Neural progenitor cell (in vitro differentiated cells): Measurements from ENCODE around the gene ARMC9. TPM values are rescaled to one million over a fixed set of nuclear protein-coding genes. Genes with fewer than 3 reads are reported as not detected.

Experiments
- DNase-seq: peaks from one replicate; pipeline ENCODE4 v3.0.0-alpha.2; 2016; ENCODE audit warnings: low spot score
- H2AFZ ChIP-seq: fragments of 200-600 bp; sonication (generic); replicated peaks from 2 replicates; pipeline ENCODE4 v1.6.1; 2016; ENCODE audit warnings: antibody characterized with exemption
- H3F3A ChIP-seq: fragments of 200-600 bp; sonication (generic); 2 replicates; pipeline ENCODE4 v1.6.1; 2016; ENCODE audit warnings: antibody characterized with exemption, low read depth
- H3K27ac ChIP-seq: fragments of 200-600 bp; sonication (generic); 2 replicates; pipeline ENCODE4 v1.5.1; 2016; ENCODE audit warnings: mild to moderate bottlenecking
- H3K27me3 ChIP-seq: fragments of 200-600 bp; sonication (generic); 2 replicates; pipeline ENCODE4 v1.6.1; 2016; ENCODE audit warnings: mild to moderate bottlenecking, moderate library complexity
- H3K36me3 ChIP-seq: fragments of 200-600 bp; sonication (generic); 2 replicates; pipeline ENCODE4 v1.5.1; 2016
- H3K4me1 ChIP-seq: fragments of 200-600 bp; sonication (generic); 2 replicates; pipeline ENCODE4 v1.6.1; 2016; ENCODE audit warnings: mixed run types
- H3K4me2 ChIP-seq: fragments of 200-600 bp; sonication (generic); 2 replicates; pipeline ENCODE4 v1.6.1; 2016
- H3K4me3 ChIP-seq: fragments of 200-600 bp; sonication (generic); 2 replicates; pipeline ENCODE4 v1.5.1; 2016
- H3K79me2 ChIP-seq: fragments of 200-600 bp; sonication (generic); 2 replicates; pipeline ENCODE4 v1.6.1; 2016; ENCODE audit warnings: low read depth
- H3K9ac ChIP-seq: fragments of 200-600 bp; sonication (generic); 2 replicates; pipeline ENCODE4 v1.6.1; 2016
- H3K9me3 ChIP-seq: fragments of 200-600 bp; sonication (generic); 2 replicates; pipeline ENCODE4 v1.5.1; 2016; ENCODE audit warnings: low read depth
- H4K20me1 ChIP-seq: fragments of 200-600 bp; sonication (generic); 2 replicates; pipeline ENCODE4 v1.6.1; 2016; ENCODE audit warnings: low read depth
- H3K27ac Mint-ChIP-seq: 3 replicates; pipeline ENCODE4 v1.8.0; 2021; ENCODE audit warnings: mixed read lengths
- H3K27me3 Mint-ChIP-seq: 2 replicates; pipeline ENCODE4 v1.8.0; 2022; ENCODE audit warnings: low read depth, mild to moderate bottlenecking, inconsistent platforms, moderate library complexity, mixed read lengths; ENCODE audit not compliant: insufficient read depth
- H3K36me3 Mint-ChIP-seq: 3 replicates; pipeline ENCODE4 v1.8.0; 2021; ENCODE audit warnings: mixed read lengths
- H3K4me1 Mint-ChIP-seq: 3 replicates; pipeline ENCODE4 v1.8.0; 2021; ENCODE audit warnings: mixed read lengths
- H3K4me3 Mint-ChIP-seq: 3 replicates; pipeline ENCODE4 v1.8.0; 2021; ENCODE audit warnings: mild to moderate bottlenecking, moderate library complexity, mixed read lengths
- H3K9me3 Mint-ChIP-seq: 3 replicates; pipeline ENCODE4 v1.8.0; 2020; ENCODE audit warnings: mixed read lengths
- CTCF ChIP-seq: fragments of 200-600 bp; sonication (generic); IDR thresholded peaks from 2 replicates; pipeline ENCODE4 v1.5.1; 2017; ENCODE audit warnings: antibody characterized with exemption, mild to moderate bottlenecking
- EZH2 ChIP-seq: fragments of 200-600 bp; sonication (generic); IDR thresholded peaks from 2 replicates; pipeline ENCODE4 v1.6.1; 2017; ENCODE audit warnings: antibody characterized with exemption, mild to moderate bottlenecking, moderate library complexity
- EZH2phosphoT487 ChIP-seq: fragments of 200-600 bp; sonication (generic); IDR thresholded peaks from 2 replicates; pipeline ENCODE4 v1.6.1; 2017; ENCODE audit warnings: antibody characterized with exemption
- total RNA-seq: library from RNA; depleted of rRNA; stranded (reverse); fragments of >200 nt; gene quantifications from 2 replicates; pipeline ENCODE4 v1.2.3, GENCODE V29; 2015; ENCODE audit warnings: low replicate concordance

Gene ARMC9
- total RNA-seq, 1 donor from 2014 or later: 45.8 TPM

- Mint-ChIP-seq H3K36me3 (peaks cover 20% of the 10 kb centered on the region), H3K27ac (no peak overlapping the region), H3K27me3 (no peaks in the 10 kb centered on the region), H3K4me1 (peaks cover 15% of the 10 kb centered on the region), H3K4me3 (no peak overlapping the region), H3K9me3 (no peaks in the 10 kb centered on the region)
- no peak overlapping the region for H3K4me3 ChIP-seq
- no peaks in the 10 kb centered on the region for H3K9me3 ChIP-seq
- peaks cover 8% of the 10 kb centered on the region for H3F3A ChIP-seq
- H3K4me1 ChIP-seq: peaks cover 13% of the 10 kb centered on the region
- H3K27me3 ChIP-seq: no peaks in the 10 kb centered on the region
- H2AFZ ChIP-seq: no peak overlapping the region
- H3K36me3 ChIP-seq: no peaks in the 10 kb centered on the region
- DNase-seq: peak; percentile 56
- no peaks in the 10 kb centered on the region for H4K20me1 ChIP-seq
- H3K9ac ChIP-seq: no peak overlapping the region
- no peak for TF ChIP-seq EZH2phosphoT487
- no peak for TF ChIP-seq EZH2
- TF ChIP-seq CTCF: no peak
- no peaks in the 10 kb centered on the region for H3K79me2 ChIP-seq
- H3K27ac ChIP-seq: no peak overlapping the region
- no peak overlapping the region for H3K4me2 ChIP-seq
Observed at GRCh38 chr2:231306791-231307393, 108.5 kb downstream of the ARMC9 start.

- Histone ChIP-seq H3K9ac (no peak overlapping the region), H3K36me3 (no peaks in the 10 kb centered on the region), H3F3A (peaks cover 8% of the 10 kb centered on the region), H2AFZ (no peak overlapping the region), H3K4me2 (no peak overlapping the region), H3K9me3 (no peaks in the 10 kb centered on the region), H3K4me1 (peaks cover 13% of the 10 kb centered on the region), H3K4me3 (no peak overlapping the region), H3K27ac (no peak overlapping the region), H4K20me1 (no peaks in the 10 kb centered on the region), H3K79me2 (no peaks in the 10 kb centered on the region), H3K27me3 (no peaks in the 10 kb centered on the region)
- Mint-ChIP-seq H3K36me3 (peaks cover 19% of the 10 kb centered on the region), H3K27me3 (no peaks in the 10 kb centered on the region), H3K27ac (no peak overlapping the region), H3K4me1 (peaks cover 15% of the 10 kb centered on the region), H3K9me3 (no peaks in the 10 kb centered on the region), H3K4me3 (no peak overlapping the region)
- DNase-seq: no peak
- TF ChIP-seq CTCF: no peak
- TF ChIP-seq EZH2: no peak
- no peak for TF ChIP-seq EZH2phosphoT487
Observed at GRCh38 chr2:231308219-231308618, 109.8 kb downstream of the ARMC9 start.

GRCh38 chr2:231308631-231309428 lies 110.4 kb downstream of the ARMC9 start:
- Histone ChIP-seq H3K4me1 (peaks cover 13% of the 10 kb centered on the region), H2AFZ (no peak overlapping the region), H3F3A (peaks cover 8% of the 10 kb centered on the region), H3K27ac (no peak overlapping the region), H3K27me3 (no peaks in the 10 kb centered on the region), H4K20me1 (no peaks in the 10 kb centered on the region), H3K4me2 (no peak overlapping the region), H3K9me3 (no peaks in the 10 kb centered on the region), H3K9ac (no peak overlapping the region), H3K79me2 (no peaks in the 10 kb centered on the region), H3K36me3 (no peaks in the 10 kb centered on the region), H3K4me3 (no peak overlapping the region)
- no peak overlapping the region for H3K4me3 Mint-ChIP-seq
- H3K4me1 Mint-ChIP-seq: peaks cover 15% of the 10 kb centered on the region
- no peaks in the 10 kb centered on the region for H3K9me3 Mint-ChIP-seq
- H3K27me3 Mint-ChIP-seq: no peaks in the 10 kb centered on the region
- no peak for DNase-seq
- peaks cover 16% of the 10 kb centered on the region for H3K36me3 Mint-ChIP-seq
- TF ChIP-seq CTCF: no peak
- no peak for TF ChIP-seq EZH2
- no peak for TF ChIP-seq EZH2phosphoT487
- no peak overlapping the region for H3K27ac Mint-ChIP-seq
